WI38 (cell line): ENCODE data around the gene PLK3.
A peak's percentile ranks its signal among the peaks of the same experiment; 100 is the strongest.
"Not testable (repeated sequence)": the region's sequence is repeated elsewhere in the genome, so short reads cannot be mapped to it uniquely, and the experiment has no call there.

Source experiments
- H3K4me3 ChIP-seq: 2 replicates; pipeline ENCODE4 v1.5.1; 2011; ENCODE audit warnings: low read depth, mild to moderate bottlenecking, control low read depth, low read length
- CTCF ChIP-seq: IDR thresholded peaks from 2 replicates; pipeline ENCODE4 v1.5.1; 2012; ENCODE audit warnings: low read depth, mild to moderate bottlenecking, control low read depth, low read length

Gene PLK3

DNA sequence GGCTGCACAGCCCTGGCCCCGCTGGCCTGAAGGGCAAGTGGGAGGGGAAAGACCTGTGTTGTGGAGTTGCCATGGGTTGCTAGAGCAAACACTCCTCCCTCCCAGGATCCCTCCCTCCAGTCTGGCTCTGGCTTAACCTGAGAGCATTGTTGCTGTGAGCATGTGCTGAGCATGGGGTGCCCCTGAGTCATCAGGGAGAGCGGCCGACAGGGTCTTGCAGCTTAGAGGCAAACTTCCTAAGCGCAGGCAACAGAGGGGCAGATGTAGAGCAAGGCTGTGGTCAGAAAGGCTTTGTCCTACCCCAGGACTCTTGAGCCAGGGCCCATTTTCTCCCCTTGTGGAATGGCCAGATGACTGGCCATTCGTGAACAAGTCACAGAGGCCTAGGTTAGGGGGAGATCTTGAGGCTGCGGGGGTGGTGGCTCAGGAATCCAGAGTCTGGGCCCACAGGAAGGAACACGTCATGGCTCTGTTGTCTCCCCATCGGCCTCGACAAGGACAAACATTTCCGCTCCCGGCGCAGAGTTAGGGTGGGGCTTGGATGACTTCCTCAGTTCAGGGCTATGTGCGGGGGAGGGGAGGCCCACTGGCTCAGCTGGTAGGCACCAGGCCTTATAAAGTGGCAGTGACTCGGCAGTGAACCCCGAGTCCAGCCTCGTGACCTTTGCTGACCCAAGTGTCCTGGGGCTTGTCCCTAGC is 7.3 kb downstream of the PLK3 start:
- no peak for TF ChIP-seq CTCF
- peak overlapping the region; percentile 43 for H3K4me3 ChIP-seq

GRCh38 chr1:44808063-44808937 is 8.1 kb downstream of the PLK3 start, which contains the start of gene BTBD19:
TSS of gene BTBD19 (plus strand) at chr1:44808523. CDS start at chr1:44808821, 298 bp downstream.
- no peak for TF ChIP-seq CTCF
- H3K4me3 ChIP-seq: peak within 1 kb of the TSS; percentile 60

DNA sequence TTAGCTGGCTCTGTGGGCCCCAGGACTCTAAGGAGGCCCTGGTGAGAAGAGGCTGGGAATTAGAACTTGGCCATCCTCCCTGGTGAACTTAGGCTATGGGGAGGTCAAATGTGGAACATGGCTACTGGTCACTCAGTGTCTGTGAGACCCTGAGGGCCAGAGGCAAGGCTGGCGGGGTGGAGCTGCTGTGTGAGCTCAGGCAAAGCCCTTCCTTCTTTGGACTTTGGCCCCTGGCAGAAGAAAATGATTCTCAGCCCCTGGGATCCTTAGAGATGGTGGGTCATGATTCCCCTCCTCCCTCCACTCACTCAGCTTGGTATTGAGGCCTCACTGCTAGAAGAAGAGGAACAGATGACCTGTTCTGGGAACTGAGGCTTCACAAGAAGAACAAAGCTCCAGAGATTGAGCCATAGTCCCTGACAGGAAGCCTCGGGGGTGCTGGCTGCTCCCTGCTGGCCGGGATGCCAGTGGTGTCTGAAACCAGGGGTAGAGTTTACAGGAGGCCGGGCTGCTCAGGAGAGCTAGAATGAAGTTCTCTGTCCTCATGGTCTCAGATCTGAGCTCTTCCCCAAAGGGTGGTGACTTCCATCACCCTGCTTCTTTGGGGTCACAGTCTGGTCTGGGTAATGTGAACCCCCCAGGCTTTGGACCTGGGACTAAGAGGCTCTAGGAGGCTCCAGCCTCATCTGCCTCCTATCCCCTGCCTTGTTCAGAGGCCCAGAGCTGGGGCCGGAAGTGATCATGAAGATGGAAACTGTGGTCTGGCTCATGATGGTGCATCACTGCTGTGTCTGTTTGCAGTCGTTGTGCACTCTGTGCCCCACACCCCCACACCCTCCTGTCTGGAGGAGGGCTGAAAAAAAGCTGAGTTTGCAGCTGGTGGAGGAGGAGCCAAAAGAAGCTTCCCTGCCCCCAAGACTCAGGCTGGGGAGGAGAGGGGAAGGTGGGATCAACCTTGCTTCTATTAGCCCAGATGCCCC is 9.1 kb downstream of the PLK3 start:
- no peak for TF ChIP-seq CTCF
- H3K4me3 ChIP-seq: peak overlapping the region; percentile 60

DNA sequence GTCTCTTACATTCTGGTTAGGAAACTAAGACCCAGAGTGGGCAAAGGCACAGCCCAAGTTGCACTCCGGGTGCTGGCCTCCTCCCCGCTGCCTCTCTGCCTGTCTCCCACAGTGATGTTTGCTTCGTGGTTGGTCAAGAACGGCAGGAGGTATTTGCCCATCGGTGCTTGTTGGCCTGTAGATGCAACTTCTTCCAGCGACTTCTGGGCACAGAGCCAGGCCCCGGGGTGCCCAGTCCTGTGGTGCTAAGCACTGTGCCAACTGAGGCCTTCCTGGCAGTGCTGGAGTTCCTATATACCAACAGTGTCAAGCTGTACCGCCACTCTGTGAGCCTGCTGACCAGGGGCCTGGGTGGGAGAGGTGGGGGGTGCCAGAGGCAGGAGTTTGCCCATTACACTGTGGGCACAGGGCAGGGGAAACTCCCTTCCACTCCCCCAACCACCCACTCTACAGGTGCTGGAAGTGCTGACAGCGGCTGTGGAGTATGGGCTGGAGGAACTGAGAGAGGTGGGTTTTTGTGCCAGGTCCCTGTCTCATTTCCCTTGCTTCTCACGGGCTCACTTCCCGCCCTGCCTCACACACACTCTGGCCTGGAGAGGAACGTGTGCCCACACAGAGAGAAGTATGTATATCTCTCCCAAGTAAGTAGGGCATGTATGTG is 10.1 kb downstream of the PLK3 start:
- no peak for TF ChIP-seq CTCF
- H3K4me3 ChIP-seq: peak overlapping the region; percentile 60; the same call in 1 of the 2 replicates

- not testable (repeated sequence) for H3K4me3 ChIP-seq
Observed at GRCh38 chr1:44810762-44811105, 10.6 kb downstream of the PLK3 start.

- no peak for TF ChIP-seq CTCF
- no peak overlapping the region for H3K4me3 ChIP-seq
Observed at GRCh38 chr1:44811234-44811633, 11.1 kb downstream of the PLK3 start.
